Peyer's patch (tissue), 4 donors: ENCODE measurements around the gene DIPK1B.

ENCODE experiments used
- POLR2A ChIP-seq, 2 donors: fragments of 450-650 bp; IDR thresholded peaks; one replicate each; pipeline ENCODE4 v1.5.1; 2017; ENCODE audit warnings: antibody characterized with exemption in 2 of 2, mild to moderate bottlenecking in 2 of 2, moderate library complexity in 2 of 2
- TF ChIP-seq, protein P1 (sequence below), 6 experiments: fragments of 450-650 bp in 4 of 6; fragments of 200-600 bp in 2 of 6; sonication (generic) in 1 of 6; IDR thresholded peaks; one replicate each; pipeline ENCODE4 v1.5.1; 2017 to 2019; ENCODE audit warnings: antibody characterized with exemption in 6 of 6, mild to moderate bottlenecking in 3 of 6, moderate library complexity in 1 of 6

DNA sequence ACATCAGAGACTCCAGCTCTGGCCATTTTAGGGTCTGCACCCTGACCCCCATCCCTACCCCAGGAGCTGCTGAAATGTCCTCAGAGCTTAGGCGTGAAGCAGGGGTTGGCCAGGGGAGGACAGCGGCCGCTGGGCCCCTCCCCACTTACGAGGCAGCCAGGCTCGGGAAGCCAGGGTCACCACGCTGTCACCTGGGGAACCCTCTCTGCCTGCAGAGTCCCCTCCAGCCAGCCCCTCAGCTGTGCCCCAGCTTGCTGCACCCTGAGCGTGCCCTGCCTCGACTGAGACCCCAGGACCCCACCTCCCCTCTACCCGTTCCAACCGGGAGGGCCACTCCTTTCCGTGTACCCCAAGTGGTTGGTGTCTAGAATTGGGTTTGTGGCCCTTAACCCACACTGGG is 27.7 kb downstream of the DIPK1B start:
- no peak for TF ChIP-seq POLR2A (IDR thresholded peaks at IDR 0.05)
- TF ChIP-seq, protein P1, sequence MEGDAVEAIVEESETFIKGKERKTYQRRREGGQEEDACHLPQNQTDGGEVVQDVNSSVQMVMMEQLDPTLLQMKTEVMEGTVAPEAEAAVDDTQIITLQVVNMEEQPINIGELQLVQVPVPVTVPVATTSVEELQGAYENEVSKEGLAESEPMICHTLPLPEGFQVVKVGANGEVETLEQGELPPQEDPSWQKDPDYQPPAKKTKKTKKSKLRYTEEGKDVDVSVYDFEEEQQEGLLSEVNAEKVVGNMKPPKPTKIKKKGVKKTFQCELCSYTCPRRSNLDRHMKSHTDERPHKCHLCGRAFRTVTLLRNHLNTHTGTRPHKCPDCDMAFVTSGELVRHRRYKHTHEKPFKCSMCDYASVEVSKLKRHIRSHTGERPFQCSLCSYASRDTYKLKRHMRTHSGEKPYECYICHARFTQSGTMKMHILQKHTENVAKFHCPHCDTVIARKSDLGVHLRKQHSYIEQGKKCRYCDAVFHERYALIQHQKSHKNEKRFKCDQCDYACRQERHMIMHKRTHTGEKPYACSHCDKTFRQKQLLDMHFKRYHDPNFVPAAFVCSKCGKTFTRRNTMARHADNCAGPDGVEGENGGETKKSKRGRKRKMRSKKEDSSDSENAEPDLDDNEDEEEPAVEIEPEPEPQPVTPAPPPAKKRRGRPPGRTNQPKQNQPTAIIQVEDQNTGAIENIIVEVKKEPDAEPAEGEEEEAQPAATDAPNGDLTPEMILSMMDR (IDR thresholded peaks at IDR 0.05), result no peak
